ENCODE measurements around the gene TMEM154. TPM values are rescaled to one million over a fixed set of nuclear protein-coding genes. Genes with fewer than 3 reads are reported as not detected.

The TMEM154 gene
- total RNA-seq, 1 experiment from 2014 or later = 2.6 TPM

GRCh38 chr4:152644130-152644529 lies 35.7 kb downstream of the TMEM154 start:
- intact Hi-C loops (cut with micrococcal nuclease; ENCODE audit: unreplicated experiment) = loop anchor here (5.0 kb wide), 1 partner anchor 237 kb away; no protein-coding TSS in a partner anchor

GRCh38 chr4:152643153-152644035 lies 36.4 kb downstream of the TMEM154 start:
- ChIA-PET POLR2A (ENCODE audit: low non-redundant PET) (interaction anchor here (0.6 kb wide), 1 partner anchor 11 kb away, joined by 3 read pairs; no protein-coding TSS in a partner anchor), CTCF (no interaction called here)
- no peak for DNase-seq (ENCODE audit: low spot score)
- H3K27me3 ChIP-seq (replicated peaks; ENCODE audit: insufficient read depth, low read depth, low read length, poor library complexity) = no peaks in the 10 kb centered on the region
- no peaks in the 10 kb centered on the region for H3K4me1 ChIP-seq (ENCODE audit: insufficient read depth, low read length, poor library complexity, severe bottlenecking)
- no peak overlapping the region for H3K27ac ChIP-seq (ENCODE audit: low read depth, low read length, poor library complexity, severe bottlenecking)
- no peak overlapping the region for H3K4me3 ChIP-seq (ENCODE audit: low read depth, low read length, poor library complexity, severe bottlenecking)
- H3K9me3 ChIP-seq (ENCODE audit: low read depth, low read length, poor library complexity, severe bottlenecking) = no peaks in the 10 kb centered on the region
- TF ChIP-seq CTCF (conservative IDR thresholded peaks at IDR 0.05; ENCODE audit: low read depth, low read length) (no peak), EZH2 (IDR thresholded peaks at IDR 0.05; ENCODE audit: borderline replicate concordance, low read depth, low read length, poor library complexity, severe bottlenecking) (no peak)
- intact Hi-C loops (cut with micrococcal nuclease; ENCODE audit: unreplicated experiment) = loop anchor here (5.0 kb wide), 1 partner anchor 236 kb away; no protein-coding TSS in a partner anchor
- no peaks in the 10 kb centered on the region for H3K36me3 ChIP-seq (ENCODE audit: insufficient read depth, low read length, poor library complexity, severe bottlenecking)
- no TSS peak for BruUV-seq (replicated peaks)

More at GRCh38 chr4:152644130-152644529, 35.7 kb downstream of the TMEM154 start:
- no TSS peak for BruUV-seq (replicated peaks)
- DNase-seq (ENCODE audit: low spot score) = no peak
- Histone ChIP-seq H3K36me3 (ENCODE audit: insufficient read depth, low read length, poor library complexity, severe bottlenecking) (no peaks in the 10 kb centered on the region), H3K9me3 (ENCODE audit: low read depth, low read length, poor library complexity, severe bottlenecking) (no peaks in the 10 kb centered on the region), H3K4me3 (ENCODE audit: low read depth, low read length, poor library complexity, severe bottlenecking) (no peak overlapping the region), H3K27me3 (replicated peaks; ENCODE audit: insufficient read depth, low read depth, low read length, poor library complexity) (no peaks in the 10 kb centered on the region), H3K27ac (ENCODE audit: low read depth, low read length, poor library complexity, severe bottlenecking) (no peak overlapping the region), H3K4me1 (ENCODE audit: insufficient read depth, low read length, poor library complexity, severe bottlenecking) (no peaks in the 10 kb centered on the region)
- TF ChIP-seq CTCF (conservative IDR thresholded peaks at IDR 0.05; ENCODE audit: low read depth, low read length) = no peak
- no peak for TF ChIP-seq EZH2 (IDR thresholded peaks at IDR 0.05; ENCODE audit: borderline replicate concordance, low read depth, low read length, poor library complexity, severe bottlenecking)
- ChIA-PET POLR2A (ENCODE audit: low non-redundant PET) (no interaction called here), CTCF (no interaction called here)

GRCh38 chr4:152640058-152640921 lies 39.5 kb downstream of the TMEM154 start:
- CTCF ChIA-PET = interaction anchor here (0.5 to 2.3 kb wide), 4 partner anchors 139 to 505 kb away, joined by 7 to 11 read pairs (median 8); no protein-coding TSS in a partner anchor
- peak; percentile 40 for DNase-seq (ENCODE audit: low spot score)
- no peaks in the 10 kb centered on the region for H3K36me3 ChIP-seq (ENCODE audit: insufficient read depth, low read length, poor library complexity, severe bottlenecking)
- H3K4me1 ChIP-seq (ENCODE audit: insufficient read depth, low read length, poor library complexity, severe bottlenecking) = no peaks in the 10 kb centered on the region
- TF ChIP-seq EZH2 (IDR thresholded peaks at IDR 0.05; ENCODE audit: borderline replicate concordance, low read depth, low read length, poor library complexity, severe bottlenecking) (no peak), CTCF (conservative IDR thresholded peaks at IDR 0.05; ENCODE audit: low read depth, low read length) (peak; percentile 71)
- POLR2A ChIA-PET (ENCODE audit: low non-redundant PET) = no interaction called here
- no peaks in the 10 kb centered on the region for H3K27me3 ChIP-seq (replicated peaks; ENCODE audit: insufficient read depth, low read depth, low read length, poor library complexity)
- intact Hi-C loops (cut with micrococcal nuclease; ENCODE audit: unreplicated experiment) = loop anchor here (1.0 to 5.0 kb wide), 3 partner anchors 139 to 233 kb away; no protein-coding TSS in a partner anchor
- no TSS peak for BruUV-seq (replicated peaks)
- H3K4me3 ChIP-seq (ENCODE audit: low read depth, low read length, poor library complexity, severe bottlenecking) = no peak overlapping the region
- no peak overlapping the region for H3K27ac ChIP-seq (ENCODE audit: low read depth, low read length, poor library complexity, severe bottlenecking)
- no peaks in the 10 kb centered on the region for H3K9me3 ChIP-seq (ENCODE audit: low read depth, low read length, poor library complexity, severe bottlenecking)

Measured in A673 (cell line).